AG10803 (cell line): Measurements from ENCODE around the gene DBN1.

Experiments used
- DNase-seq: peaks from one replicate; pipeline ENCODE4 v3.0.0; 2010; ENCODE audit warnings: low read depth
- H3K4me3 ChIP-seq: 2 replicates; pipeline ENCODE4 v1.5.1; 2011; ENCODE audit warnings: mild to moderate bottlenecking, low read length, control low read depth
- TF ChIP-seq, protein P1 (sequence below): conservative IDR thresholded peaks from 2 replicates; pipeline ENCODE4 v1.5.1; 2011; ENCODE audit warnings: mild to moderate bottlenecking, low read length, control low read depth, inconsistent platforms

Gene DBN1

DNA sequence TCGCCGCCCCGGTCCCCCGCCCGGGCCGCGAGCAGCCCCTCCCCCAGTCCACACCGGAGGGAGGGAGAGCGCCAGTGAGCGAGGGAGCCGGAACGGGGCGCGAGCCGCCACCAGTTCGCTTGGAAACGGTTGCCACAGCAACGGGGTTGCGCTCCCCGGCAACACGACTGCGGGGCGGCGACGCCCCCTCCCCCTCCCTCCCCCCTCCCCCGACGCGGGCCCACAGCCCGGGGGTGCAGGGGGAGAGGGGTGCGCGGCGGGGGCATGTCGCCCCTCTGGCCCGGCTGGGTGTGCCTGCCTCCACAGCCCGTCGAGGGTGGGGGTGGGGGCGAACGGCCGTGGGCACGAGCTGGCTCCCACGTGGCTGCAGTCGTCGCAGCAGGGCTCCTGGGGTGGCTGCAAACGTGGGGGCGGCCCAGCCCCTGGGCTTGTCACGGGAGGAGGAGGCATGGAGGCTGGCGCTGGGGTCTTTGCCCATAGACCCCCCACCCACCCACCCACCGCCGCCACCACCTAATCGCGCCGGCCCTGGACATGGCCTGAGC, 26.3 kb downstream of the DBN1 start:
- peak overlapping the region; percentile 70 for H3K4me3 ChIP-seq
- peak; percentile 40 for DNase-seq
- TF ChIP-seq, protein P1, sequence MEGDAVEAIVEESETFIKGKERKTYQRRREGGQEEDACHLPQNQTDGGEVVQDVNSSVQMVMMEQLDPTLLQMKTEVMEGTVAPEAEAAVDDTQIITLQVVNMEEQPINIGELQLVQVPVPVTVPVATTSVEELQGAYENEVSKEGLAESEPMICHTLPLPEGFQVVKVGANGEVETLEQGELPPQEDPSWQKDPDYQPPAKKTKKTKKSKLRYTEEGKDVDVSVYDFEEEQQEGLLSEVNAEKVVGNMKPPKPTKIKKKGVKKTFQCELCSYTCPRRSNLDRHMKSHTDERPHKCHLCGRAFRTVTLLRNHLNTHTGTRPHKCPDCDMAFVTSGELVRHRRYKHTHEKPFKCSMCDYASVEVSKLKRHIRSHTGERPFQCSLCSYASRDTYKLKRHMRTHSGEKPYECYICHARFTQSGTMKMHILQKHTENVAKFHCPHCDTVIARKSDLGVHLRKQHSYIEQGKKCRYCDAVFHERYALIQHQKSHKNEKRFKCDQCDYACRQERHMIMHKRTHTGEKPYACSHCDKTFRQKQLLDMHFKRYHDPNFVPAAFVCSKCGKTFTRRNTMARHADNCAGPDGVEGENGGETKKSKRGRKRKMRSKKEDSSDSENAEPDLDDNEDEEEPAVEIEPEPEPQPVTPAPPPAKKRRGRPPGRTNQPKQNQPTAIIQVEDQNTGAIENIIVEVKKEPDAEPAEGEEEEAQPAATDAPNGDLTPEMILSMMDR: no peak

DNA sequence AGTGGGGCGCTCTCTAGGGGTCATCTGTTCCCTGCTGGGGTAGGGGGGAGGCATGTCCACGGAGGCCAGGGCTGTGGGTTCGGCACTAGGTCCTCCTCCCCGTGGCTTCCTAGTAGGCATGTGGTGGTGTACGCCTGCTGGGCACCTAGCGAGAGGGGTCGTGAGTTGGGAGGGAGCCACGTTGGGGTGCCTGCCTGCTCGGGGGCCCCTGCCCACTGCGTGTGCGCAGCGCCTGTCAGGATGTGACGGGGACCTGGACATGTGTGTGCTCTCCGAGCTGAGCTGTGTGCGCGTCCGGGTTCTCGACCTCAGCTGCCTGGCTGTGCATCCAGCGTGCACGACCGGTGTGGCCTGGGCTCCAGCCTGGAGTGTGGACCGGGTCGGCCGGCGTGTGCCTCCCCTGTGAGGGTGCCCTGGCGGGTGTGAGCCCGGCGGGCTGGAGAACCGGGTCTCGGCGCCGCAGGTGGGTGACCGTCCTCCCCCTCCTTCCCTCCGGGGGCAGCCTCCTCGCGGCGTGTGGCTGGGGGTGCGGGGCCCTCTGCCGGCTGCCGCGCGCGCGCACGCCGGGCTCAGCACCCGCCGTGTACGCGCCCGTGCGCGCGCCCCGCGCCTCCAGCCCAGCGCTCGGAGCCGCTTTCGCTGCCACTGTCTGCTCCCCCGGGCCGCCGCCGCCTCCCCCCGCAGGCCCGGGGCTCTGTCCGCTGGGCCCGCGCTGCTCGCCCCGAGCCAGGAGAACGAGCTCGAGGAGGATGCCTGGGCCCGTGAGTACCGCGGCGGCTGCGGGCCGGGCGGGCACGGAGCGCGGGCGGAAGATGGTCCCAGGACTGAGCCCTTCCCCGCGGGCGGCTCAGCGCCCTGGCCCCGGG, 27.0 kb downstream of the DBN1 start, which contains the start of gene PRR7:
PRR7 (plus strand) TSS at position 615 of the 866 bp plus-strand sequence. CDS start 8,254 bp downstream, outside the sequence.
- H3K4me3 ChIP-seq: peak within 1 kb of the TSS; percentile 70
- DNase-seq: peak; percentile 66
- TF ChIP-seq, protein P1: no peak; the same call in 1 of the 2 replicates

DNA sequence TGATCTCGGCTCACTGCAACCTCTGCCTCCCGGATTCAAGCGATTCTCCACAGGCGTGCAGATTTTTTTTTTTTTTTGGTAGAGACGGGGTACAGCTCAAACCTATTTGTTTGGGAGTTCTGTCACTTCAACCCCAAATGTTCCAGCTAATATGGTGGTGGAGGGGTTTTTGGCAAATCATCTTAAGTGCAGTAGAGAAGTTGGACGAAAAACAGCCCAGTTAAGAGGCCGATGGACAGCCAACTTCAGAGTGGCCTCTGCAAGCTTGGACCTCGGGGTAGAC, 27.6 kb downstream of the DBN1 start:
- no peak for DNase-seq
- TF ChIP-seq, protein P1: no peak
- peak overlapping the region; percentile 70 for H3K4me3 ChIP-seq

DNA sequence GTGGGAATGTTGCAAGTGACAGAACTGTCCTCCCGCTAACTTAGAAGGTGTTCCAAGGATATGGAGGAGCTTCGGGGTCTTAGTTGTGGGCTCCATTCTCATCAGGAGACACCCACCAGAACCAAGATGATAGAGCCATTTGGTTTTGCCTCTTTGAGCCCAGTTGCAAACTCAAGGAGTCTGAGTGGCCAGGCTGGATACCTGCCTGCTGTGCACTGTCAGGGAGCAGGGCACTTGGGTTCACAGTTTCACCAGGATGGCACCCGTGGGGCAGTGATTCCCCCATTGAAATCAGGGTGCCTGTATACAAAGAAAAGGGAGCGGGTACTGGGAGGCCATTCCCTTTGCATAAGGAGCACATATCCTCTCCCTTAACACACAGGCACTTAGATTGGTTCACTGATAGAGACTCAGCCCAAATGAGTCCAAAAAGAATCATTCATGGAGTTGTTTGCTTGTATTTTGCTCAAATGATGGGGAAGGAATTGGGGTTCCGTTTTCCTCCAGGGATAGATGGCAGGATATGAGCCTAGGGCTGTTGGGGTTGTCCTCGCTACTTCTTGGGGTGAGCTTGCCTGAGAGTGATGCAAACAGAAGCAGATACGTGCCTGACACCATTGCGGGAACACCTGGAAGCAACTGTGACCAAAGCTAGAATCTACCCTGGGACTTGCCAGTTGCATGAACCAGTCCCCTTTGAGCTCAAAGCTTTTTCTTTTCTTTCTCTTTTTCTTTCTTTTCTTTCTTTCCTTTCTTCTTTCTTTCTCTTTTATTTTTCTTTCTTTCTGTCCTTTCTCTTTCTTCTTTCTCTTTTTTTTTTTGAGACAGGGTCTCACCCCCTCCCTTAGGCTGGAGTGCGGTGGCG, 28.1 kb downstream of the DBN1 start:
- no peak overlapping the region for H3K4me3 ChIP-seq
- no peak for DNase-seq

DNA sequence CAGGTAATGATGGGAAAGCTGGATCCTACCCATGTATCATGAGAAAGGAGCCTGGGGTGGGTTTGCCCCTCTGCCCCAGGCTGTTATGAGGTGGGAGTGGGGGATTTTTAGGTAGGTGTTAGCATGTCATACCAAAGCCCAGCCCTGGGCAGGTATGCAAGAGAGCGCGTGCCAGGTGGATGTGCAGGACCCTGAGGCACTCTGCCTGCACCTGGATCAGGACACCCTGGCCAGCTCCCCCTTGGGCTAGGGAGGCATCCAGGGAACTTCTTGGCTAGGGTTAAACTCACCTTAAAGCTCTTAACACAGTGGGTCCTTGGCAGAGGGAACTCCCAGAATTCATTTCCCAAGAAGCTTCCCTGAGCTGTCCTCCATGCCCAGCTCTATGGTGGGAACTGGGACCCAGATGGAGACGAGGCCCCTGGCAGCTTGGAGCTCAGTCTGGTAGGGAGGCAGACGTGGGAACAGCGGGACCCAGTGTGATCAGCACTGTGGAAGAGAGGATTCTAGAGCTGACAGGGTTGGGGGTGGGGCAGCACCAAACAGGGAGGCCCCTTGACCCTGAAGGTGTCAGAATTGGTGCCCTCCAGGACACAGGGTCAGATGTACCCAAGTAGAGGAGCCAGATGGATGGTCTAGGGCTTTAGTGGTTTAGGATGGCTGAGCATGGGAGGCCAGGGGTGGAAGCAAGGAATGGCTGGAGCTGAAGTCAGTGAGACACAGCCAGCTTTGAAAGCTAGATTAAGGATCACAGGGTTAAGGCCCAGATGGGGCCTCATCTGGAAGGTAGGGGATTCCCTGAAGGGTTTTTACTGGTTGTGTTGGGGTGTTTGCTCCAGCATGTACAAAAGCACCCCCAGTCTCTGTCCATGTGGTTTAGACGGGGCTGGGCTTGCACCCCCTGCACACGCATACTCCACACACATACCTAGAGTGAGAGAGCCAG, 29.1 kb downstream of the DBN1 start:
- TF ChIP-seq, protein P1: no peak
- no peak overlapping the region for H3K4me3 ChIP-seq
- no peak for DNase-seq

More for the DNA sequence above, 28.1 kb downstream of the DBN1 start:
- TF ChIP-seq, protein P1: no peak

DNA sequence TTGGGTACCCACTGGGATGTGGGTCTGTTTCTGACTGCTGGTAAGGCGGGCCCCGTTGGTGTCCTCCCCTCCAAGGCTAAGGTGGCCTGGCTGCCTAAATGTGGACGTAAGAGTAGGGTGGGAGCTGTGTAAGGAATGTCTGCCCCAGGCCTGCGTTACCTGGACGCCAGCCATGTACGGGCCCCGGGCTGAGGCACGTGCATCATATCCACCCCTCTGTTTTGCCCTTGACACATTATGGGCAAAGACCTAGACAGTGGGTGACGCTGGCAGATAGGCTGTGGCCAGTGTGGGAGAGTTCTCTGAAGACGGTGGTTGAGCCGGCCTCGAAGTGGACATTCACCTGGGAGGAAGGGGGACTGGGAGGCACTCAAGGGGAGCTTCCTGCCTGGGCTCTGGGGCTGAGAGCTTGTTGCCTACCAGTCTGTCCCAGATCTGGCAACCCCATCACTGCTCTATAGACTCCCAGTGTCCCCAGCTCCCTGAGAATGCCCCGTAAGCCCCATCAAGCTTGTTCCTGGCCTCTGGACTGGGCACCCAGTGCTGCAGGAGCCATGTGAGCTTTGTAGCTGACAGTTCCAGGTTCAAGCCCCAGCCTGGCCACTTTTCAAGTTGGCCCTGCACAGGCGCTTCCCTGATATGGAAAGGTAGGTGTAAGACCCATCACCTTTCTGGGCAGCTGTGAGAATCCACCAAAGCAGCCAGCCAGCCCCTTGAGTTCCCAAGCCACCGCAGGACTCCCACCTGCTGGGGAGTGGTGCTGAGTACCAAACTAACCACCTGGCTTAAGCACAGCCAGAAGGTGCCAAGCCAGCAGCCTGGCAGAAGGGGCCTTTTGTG, 30.1 kb downstream of the DBN1 start:
- DNase-seq: no peak
- no peak overlapping the region for H3K4me3 ChIP-seq
- TF ChIP-seq, protein P1: no peak
